HCT116 (cell line): ENCODE measurements around the gene ZNF385A.

Source experiments
- POLR2A ChIP-seq: IDR thresholded peaks from 2 replicates; pipeline ENCODE4 v1.7.0; 2011; ENCODE audit warnings: borderline replicate concordance; ENCODE audit not compliant: insufficient read depth, insufficient read length; ENCODE audit errors: extremely low read depth
- SP1 ChIP-seq: IDR thresholded peaks from 2 replicates; pipeline ENCODE4 v1.6.1; 2012; ENCODE audit warnings: low read depth

DNA sequence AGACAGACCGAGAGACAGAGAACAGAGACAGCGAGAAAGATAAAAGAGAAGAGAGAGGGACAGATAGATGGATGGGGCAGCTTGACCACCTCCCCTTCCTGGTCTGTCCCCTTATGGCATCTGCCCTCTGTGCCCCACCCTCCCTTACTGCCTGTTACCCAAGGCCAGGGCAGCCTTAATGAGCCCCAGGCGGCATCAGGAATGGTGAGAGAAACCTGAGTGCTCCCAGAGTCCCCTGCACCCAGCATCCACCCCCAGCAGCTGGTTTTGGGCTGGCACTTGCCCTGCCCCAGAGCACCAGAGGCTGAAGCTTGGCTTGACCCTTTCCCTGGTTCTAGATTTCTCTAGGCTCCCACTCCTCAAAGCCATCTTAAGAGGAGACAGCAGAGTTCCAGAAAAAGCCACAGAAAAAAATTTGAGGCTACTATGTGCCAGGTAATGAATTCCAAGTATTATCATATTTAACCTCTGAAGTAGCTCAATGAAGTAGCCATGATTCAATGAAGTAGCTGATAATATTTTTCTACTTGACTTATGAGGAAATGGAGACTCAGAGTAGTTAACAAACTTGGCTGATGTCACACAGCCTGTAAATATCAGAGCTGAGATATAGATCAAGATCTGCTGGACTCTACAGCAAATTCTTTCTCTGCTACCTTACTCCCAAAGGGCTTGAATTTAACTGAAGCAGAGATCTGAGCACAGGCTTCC lies 2.0 kb upstream of the ZNF385A start:
- TF ChIP-seq SP1 (no peak), POLR2A (no peak)
